Astrocyte of the cerebellum (primary cell): ENCODE measurements around the gene INS.

ENCODE experiments used
- DNase-seq: peaks from one replicate; pipeline ENCODE4 v3.0.0-alpha.2; 2011; ENCODE audit warnings: low read depth
- H3K4me3 ChIP-seq: 2 replicates; pipeline ENCODE4 v1.5.1; 2011; ENCODE audit warnings: mild to moderate bottlenecking, low read depth, low read length, moderate library complexity
- in situ Hi-C: cut with HindIII; loops from 2 replicates; pipeline ENCODE4 v1.10.0; 2017; ENCODE audit warnings: low sequenced_read_pairs
- TF ChIP-seq, protein P1 (sequence below): IDR thresholded peaks from 2 replicates; pipeline ENCODE4 v1.5.1; 2012; ENCODE audit warnings: low read length, low read depth, moderate library complexity, mild to moderate bottlenecking; ENCODE audit errors: missing control alignments

INS gene

GRCh38 chr11:2160736-2161259, at the start of gene INS:
TSS of gene INS (minus strand) at chr11:2161209. CDS start at chr11:2160971, 238 bp downstream.
- H3K4me3 ChIP-seq = no peak within 1 kb of the TSS
- in situ Hi-C loops = no loop called here
- TF ChIP-seq, protein P1, sequence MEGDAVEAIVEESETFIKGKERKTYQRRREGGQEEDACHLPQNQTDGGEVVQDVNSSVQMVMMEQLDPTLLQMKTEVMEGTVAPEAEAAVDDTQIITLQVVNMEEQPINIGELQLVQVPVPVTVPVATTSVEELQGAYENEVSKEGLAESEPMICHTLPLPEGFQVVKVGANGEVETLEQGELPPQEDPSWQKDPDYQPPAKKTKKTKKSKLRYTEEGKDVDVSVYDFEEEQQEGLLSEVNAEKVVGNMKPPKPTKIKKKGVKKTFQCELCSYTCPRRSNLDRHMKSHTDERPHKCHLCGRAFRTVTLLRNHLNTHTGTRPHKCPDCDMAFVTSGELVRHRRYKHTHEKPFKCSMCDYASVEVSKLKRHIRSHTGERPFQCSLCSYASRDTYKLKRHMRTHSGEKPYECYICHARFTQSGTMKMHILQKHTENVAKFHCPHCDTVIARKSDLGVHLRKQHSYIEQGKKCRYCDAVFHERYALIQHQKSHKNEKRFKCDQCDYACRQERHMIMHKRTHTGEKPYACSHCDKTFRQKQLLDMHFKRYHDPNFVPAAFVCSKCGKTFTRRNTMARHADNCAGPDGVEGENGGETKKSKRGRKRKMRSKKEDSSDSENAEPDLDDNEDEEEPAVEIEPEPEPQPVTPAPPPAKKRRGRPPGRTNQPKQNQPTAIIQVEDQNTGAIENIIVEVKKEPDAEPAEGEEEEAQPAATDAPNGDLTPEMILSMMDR = no peak
- DNase-seq = no peak

DNA sequence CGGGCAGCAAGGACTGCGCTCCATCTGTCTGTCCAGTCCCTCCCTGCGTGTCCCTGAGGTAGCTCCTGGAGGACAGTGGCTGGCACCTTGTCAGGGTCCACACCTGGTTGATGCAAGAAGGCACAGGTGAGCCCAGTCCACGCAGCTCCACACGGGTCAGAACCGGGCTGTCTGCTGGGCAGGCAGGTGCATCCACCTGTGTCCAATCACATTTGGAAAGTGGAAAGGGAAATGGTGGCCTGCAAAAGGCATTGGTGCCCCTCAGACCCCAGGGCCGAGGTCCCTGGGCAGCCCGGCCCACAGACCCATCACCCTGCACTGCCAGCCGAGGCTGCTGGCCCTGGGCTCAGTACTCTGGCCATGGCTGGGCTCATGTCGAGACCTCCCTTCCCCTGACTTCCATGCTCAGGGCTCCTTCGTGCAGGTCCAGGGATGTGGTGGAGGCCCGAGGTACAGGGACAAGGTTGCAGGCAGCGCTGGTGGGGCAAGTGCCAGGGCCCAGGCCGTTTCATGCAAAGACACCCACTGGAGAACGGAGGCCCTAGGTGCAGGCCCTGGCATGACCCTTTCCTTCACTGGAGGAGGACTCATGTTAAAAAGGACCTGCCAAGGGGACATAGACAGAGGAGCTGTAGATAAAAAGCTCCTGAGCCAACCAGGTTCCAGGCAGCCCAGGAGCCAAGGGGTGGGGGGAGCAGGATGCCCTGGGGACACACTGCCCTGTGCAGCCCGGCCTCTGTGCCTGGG, 49.5 kb upstream of the INS start:
- TF ChIP-seq, protein P1 = no peak
- DNase-seq = no peak
- no peak overlapping the region for H3K4me3 ChIP-seq
- in situ Hi-C loops = loop anchor here (5.0 kb wide), 1 partner anchor 37 kb away; no protein-coding TSS in a partner anchor

DNA sequence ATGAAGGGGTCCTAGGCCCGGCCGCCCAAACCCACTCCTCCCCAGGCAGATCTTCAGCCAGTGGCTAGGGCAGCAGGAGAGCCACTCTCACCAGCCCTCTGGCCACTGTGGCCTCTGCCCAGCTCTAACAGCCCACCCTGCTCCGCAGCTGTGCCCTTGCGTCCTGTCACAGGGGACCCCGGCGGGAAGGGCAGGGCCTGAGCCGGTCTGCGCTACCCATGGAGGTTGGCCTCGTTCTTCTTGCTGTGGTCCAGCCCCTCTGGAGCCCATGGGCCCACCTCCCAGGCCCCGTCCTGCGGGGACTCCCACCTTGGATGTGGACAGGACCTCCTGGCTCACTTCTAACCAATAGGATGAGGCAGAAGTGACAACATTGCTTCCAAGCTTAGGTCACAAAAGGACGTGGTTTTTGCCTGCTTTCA, 48.9 kb upstream of the INS start:
- no peak for DNase-seq
- in situ Hi-C loops = loop anchor here (5.0 kb wide), 1 partner anchor 37 kb away; no protein-coding TSS in a partner anchor
- H3K4me3 ChIP-seq = no peak overlapping the region
- TF ChIP-seq, protein P1 = no peak

DNA sequence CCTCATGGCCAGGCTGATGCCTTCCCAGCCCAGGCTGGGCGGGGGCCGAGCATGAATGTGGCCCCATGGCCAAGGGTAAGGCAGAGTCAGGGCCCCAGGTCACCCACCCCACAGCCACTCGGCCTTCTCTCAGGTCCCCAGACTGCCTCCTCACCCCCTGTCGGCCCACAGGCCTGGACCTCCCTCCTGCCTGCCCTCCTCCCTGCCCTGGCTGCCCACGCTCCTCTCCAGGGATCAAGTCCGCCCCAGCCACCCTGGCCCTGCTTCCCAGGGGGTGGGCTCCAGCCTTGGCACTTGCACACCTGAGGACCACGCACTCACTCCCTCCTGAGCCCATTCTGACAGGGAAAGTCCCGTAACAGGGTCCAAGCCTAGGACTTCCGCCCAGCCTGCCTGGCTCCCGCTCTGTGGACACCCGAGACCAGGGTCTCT, 48.4 kb upstream of the INS start:
- in situ Hi-C loops = no loop called here
- no peak for DNase-seq
- TF ChIP-seq, protein P1 = no peak
- H3K4me3 ChIP-seq = no peak overlapping the region

DNA sequence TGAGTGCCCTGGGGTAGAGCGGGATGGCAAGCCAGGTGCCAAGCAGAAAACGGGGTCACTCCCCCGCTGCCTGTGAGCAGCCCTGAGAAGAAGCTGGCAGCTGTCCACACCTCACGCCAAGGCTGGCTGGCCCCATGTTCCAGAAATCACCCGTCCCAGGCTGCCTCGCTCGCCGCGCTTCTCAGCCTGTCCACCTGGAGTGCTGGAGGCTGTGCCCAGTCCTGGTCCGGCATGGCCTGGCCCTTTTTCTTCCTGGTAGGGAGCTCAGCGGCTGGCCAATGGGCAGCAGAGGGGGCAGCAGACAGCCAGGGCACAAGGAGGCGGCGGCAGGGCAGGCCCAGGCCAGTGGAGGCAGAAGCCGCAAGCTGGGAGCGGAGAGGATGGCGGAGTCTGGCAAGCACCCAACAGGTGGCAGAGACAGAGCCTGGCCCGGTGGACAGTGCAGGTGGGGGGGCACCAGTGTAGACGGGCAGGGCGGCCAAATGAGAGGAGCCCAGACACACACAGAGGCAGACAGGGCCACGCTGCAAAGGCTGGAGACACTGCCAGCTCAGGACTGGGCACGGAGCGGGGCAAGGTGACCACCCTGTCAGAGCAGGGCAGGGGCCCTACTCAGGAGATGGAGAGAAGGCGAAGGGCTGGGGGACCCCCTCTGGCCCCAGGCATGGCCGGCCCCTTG, 47.8 kb upstream of the INS start:
- no peak for DNase-seq
- in situ Hi-C loops = no loop called here
- no peak overlapping the region for H3K4me3 ChIP-seq
- TF ChIP-seq, protein P1 = no peak

- H3K4me3 ChIP-seq = no peak overlapping the region
- no peak for DNase-seq
- TF ChIP-seq, protein P1 = no peak
- in situ Hi-C loops = no loop called here
Observed at GRCh38 chr11:2207773-2208621, 47.0 kb upstream of the INS start.
